CD4-positive, alpha-beta T cell treated with Interleukin-6 for 4 hours (primary cell): ENCODE measurements around the gene EFCAB9.
A peak's percentile ranks its signal among the peaks of the same experiment; 100 is the strongest.

Source experiments
- DNase-seq: peaks from one replicate; pipeline ENCODE4 v3.0.0-alpha.2; 2020; ENCODE audit warnings: mixed read lengths

EFCAB9 gene

DNA sequence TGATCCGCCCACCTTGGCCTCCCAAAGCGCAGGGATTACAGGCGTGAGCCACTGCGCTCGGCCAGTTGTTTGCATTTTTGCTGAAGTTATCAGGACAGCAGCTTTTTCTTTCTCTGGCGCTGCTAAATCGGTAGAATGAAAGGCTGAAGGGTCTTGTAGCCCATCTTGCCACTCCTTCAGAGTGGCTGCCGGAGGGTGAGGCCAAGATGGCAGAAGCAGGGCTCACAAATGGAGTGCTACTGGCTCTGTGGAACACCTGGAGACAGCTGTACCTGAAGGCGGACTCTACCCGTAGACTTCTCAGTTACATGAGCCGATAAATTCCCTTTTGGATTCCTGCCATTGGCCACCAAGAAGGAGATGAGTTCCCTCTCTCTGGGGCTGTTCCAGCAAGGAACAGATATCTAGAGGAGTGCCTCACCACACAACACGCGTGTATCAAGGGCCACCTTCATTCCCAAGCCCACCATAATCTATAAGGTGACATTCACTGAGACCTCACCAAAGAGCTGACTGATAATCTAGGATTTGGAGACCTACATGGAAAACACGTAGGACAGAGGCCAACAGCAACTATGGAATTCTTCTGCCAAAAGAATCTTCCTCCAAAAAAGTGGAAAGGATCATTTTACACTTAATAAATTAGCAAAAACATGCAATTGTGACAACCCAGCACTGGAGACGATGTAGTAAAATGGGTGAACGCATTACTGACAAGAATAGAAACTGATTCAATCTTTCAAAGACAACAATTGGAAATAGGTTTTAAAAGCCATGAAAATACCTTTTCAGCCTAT is 27.7 kb upstream of the EFCAB9 start:
- no peak for DNase-seq

DNA sequence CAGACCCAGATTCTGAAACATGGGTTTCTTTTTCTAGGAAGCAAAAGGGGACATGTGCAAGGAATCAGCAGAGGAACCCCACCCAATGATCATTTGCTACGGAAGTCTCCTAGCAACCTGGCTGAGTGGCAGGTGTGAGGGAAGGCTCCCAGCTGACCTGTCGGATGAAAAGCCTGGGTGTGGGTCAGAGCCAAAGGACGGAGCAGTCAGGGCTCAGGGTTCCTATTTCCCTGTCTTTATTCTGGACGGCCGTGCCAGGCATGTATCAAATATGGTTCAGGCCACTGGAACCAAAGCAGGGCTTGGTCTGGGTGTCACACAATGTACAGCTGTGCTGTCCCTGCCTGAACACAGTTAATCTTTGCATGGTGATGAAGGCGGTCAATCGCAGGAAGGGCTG is 26.1 kb upstream of the EFCAB9 start:
- DNase-seq: no peak

DNA sequence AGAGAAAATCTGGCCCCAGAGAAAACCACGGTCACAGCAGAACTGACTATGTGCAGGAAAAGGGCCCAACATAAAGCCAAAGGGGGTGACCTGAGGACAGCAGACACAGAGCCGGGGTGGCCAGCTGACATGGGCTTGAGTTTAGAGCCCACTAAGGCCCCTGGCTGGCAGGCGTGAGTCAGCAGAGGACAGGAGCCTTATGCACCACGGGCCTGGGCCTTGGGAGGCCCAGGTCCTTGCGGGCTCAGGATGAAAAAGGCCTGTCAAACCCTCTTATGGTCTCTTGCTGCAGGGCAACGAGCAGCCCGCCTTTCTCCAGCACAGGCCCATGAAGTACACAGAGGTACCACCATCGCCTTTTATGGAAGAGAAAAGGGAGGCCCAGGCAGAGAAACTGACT is 25.7 kb upstream of the EFCAB9 start:
- no peak for DNase-seq

DNA sequence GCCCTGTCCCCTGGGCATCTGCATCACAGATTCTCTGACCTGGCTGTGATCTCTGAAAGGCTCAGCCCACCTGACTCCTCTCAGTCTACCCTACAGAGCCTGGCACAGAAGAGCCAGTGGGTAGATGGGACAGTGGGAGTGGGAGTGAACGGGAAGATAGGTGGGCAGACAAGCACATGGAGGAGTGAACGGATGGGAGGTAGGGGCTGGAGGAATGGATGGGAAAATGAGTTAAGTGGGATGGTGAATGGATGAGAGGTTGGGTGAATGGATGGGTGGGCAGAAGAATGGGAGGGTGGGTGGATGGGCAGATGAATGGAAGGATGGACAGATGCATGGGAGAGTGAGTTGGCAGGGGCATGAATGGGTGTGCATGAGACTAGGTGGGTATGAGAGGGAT is 24.8 kb upstream of the EFCAB9 start:
- DNase-seq: no peak

DNA sequence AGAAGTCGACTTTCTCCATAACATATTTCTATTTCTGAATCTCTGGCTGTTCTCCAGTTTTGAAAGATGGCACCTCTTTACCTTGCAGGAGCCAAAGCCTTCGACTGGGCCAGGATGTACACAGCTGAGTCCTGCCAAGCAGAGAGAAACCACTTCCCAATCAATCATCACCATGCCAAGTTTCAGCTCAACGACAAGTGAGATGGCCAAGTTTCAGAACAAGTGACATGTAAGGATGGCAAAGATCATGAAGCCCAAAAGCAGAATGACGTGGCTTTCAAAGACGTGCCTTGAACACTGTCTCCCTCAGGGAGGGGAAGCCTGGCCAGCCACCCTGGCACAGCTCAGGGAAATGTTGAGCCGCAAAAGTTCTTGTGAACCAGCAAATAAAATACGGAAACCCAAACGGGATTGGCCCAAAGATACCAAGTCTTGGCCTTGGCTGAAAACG is 23.7 kb upstream of the EFCAB9 start:
- no peak for DNase-seq

DNA sequence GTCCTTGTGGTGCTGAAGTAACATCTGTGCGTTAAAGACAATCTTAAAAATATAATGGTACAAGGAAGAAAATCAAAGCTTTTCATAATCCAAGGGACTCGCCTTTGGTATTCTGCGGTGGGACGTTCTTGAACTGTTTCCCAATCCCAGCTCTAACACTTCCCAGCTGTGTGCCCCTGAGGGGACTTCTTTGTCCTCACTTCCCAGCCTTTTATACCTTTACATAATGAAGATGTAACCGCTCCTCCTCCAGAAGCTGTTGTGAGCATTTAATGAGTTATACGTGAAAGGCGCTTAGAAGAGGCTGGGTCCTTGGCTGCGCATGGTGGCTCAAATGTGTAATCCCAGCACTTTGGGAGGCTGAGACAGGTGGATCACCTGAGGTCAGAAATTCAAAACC is 22.9 kb upstream of the EFCAB9 start:
- no peak for DNase-seq

DNA sequence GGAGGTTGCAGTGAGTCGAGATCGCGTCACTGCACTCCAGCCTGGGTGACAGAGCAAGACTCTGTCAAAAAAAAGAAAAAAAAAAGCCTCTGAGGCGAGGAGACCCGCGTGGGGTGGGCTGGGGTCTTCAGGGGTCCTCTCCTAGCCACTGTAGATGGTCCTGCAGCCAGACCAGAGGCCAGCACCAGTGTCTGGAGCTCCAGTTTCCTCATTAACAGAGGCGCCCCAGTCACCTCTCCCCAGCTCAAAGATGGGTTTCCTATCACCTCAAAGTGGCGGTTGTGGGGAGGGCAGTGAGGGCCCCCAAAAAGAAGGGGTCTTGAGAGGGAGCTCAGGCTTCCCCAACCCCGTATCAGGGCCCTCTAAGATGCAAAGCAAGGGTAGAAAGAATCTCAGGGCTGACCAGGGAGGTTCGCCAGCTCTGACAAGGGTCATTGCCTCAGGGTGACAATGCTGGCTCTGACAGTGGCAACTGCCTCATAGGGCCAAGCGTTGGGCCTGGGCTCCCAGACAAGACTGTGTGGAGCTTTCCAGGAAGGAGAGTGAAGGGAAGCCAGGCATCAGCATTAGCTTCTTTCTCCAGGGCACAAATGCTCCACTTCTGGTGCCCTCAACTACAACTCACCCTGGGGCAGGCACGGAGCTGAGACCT is 20.9 kb upstream of the EFCAB9 start:
- DNase-seq: no peak

DNA sequence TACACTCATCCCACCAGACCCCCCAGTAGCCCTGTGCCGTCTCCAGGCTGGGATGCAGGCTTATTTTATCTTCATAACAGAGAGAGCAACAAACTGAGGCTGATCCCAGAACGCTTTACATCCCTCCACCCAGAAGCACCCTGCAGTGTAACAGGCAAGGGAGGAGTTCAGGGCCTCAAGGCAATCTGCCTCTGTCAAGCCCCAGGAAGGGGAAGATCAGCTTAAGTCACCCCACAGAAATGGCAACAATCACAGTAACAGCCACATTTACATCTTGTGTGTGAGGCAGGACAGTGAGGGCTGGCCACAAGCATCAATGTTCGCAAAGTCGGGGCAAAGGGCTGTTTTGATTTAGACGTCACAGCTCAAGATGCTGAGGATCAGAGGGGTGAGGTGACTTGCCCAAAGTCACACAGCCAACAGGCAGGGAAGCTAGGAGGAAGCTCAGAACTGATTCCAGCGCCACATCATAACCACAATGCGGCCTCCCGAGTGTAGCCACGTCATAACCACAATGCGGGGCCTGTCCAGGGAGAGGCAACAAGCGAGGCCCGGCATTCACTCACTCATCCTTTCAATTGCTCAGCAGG is 20.3 kb upstream of the EFCAB9 start:
- DNase-seq: peak; percentile 77

DNA sequence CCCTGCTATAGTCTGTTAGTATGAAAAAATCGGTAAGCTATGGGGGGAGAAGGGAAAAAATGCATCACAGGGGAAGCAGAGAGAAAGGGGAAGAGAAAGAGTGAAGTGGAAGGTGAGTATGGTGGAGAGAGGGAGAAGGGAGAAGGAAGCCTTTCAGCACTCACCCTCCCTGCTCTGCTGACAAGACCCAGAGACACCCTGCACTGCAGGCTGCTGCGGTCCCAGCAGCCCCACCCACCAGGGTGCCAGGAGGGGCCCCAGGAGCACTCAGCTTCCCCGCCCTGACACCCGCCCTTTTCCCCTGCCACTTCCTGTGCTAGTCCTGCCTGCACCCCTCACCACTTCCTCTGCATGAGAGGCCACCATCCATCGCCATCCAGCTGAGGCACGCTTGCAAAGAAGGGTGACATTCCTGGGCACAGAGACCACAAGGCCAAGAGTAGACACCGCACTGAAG is 18.7 kb upstream of the EFCAB9 start:
- peak; percentile 95 for DNase-seq

DNA sequence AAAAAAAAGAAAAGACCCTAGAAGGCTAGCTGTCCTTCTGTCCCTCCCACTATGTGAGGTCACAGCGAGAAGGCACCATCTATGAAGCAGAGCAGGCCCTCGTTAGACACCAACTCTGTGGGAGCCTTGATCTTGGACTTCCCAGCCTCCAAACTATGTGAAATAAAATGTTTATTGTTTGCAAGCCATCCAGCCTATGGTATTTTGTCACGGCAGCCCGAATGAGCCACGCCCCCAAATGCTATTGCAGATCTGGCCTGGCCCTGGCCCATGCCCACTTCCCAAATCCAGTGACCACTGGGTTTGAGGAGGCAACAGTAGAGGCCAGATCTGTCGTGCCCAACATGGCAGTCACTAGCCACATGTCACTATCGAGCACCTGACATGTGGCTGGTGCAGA is 16.8 kb upstream of the EFCAB9 start:
- no peak for DNase-seq

DNA sequence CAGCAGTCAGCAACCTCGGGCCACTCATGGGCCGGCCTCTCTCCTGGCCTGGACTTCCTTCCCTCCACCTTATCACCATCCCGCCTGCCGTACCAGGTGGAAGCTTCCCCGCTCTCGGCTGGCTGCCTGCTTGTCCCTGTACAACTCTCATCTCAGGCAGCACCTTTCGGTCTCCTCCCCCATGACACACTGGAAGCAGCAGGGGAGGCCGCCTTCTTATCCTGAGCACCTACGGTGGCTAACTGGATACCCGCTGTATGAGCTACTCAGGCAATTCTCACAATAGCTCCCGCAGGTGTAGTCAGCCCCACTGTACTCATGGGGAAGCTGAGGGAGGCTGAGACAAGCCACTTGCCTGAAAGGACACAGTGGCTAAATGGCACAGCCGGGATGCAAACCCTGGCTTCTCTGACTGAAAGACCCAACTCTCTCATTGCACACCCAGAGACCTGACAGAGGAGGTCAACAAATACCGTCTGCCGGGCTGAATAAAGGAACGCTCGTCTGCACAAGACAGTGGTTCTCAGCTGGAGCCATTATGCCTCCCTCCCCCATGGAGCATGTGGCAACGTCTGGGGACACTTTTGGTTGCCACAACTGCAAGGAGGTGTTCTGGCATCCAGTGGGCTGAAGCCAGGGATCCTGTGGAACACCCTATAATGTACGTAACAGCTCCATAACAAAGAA is 15.5 kb upstream of the EFCAB9 start:
- DNase-seq: peak; percentile 59

DNA sequence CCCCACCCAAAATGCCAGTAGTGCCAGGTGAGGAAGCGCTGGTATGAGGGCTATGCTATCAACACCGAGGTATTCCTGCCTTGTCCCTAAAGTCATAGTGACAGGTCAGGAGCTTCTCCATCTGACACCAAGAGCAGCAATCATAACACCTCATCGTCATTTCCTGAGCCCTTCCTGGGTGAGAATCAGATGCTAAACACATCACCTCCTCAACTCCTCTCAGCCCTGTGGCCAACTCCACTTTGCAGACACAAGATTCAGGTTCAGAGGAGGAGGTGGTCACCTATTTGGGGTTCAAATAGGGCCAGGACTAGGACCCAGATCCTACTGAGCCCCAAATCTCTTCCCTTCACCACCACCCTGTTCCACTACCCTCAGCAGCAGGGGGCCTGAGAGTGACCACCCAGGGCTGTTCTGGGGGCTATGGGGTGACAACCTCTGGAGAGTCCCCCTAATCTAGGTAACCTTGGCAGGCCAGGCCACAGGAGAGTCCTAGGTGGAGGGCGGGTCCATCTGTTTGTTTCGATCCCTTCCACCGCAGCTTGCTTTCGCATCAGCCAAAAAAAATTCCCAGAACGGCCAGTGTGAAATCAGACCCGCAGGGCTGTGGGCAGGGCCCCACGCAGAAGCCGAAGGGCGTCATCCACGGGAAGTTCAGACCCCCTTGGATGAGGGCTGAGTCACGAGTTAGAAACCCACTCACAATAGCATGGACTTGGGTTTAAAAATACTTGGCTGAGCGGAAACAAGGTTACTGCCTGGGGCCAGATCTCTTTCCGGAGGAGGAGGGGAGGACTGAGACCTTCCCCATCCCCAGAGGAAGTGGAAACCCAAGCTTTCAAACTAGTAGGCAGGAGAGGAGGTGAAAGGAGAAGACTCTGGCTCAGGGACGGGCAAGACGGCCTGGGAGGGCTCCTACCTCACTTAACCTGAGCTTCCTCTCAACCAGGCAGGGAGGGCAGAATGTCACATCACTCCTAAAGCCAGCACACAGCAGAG is 14.7 kb upstream of the EFCAB9 start:
- DNase-seq: peak; percentile 58

DNA sequence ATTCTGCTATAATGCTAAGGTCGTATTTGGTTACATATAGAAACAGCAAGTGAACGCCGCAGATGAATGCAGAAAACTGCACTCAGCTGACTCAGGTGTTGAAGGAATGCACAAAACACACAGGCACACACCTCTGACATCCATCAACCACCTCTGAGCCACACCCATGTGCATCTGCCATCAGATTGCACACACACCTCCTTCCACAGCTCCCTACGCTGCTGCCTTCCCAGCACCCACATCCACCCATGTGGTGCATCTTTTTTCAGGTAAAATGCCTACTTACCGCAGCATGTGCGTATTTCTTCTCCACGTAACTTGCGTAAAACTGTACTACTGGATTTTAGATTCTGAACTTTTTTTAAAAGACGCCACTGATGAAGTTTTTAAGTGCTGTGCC is 13.0 kb upstream of the EFCAB9 start:
- DNase-seq: peak; percentile 57

DNA sequence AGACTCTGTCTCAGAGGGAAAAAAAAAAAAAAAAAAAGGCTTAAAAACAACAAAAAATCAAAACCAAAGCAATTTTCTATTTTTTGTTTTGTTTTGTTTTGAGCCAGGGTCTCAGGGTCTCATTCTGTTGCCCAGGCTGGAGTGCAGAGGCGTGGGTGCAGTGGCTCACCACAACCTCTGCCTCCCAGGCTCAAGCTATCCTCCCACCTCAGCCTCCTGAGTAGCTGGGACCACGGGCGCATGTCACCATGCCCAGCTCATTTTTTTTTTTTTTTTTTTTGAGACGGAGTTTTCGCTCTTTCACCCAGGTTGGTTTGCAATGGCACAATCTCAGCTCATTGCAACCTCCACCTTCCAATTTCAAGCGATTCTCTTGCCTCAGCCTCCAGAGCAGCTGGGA is 11.7 kb upstream of the EFCAB9 start:
- DNase-seq: no peak

DNA sequence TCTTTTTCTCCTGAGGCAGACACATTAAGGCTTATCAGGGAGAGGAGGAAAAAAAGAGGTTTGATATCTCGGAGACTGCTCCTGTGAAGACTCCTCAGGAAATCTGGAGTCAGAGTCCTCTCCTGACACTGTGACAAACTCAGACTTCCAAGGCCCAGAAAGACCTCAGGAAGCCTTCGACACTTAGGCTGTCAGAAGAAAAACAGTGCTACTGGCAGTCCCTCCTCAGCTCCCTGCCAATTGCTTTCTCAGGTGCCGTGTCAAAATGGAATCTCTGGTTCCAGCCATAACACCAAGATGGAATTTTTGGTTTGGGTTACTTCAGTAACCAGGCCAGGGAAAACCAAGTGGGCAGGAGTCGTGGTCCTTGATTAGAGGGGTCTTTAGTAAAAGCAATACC is 10.1 kb upstream of the EFCAB9 start:
- DNase-seq: no peak

DNA sequence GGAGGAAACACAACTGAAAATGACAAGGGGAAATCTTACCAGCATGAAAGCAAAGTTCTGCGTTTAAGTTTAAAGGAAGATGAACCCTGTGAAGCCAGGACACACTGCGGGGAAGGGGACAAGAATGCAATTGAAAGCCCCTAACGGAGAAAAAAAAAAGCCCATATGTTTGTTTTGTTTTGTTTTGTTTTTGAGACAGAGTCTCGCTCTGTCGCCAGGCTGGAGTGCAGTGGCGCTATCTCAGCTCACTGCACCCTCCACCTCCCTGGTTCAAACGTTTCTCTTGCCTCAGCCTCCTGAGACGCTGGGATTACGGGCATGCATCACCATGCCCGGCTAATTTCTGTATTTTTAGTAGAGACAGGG is 8.9 kb upstream of the EFCAB9 start:
- peak; percentile 30 for DNase-seq

DNA sequence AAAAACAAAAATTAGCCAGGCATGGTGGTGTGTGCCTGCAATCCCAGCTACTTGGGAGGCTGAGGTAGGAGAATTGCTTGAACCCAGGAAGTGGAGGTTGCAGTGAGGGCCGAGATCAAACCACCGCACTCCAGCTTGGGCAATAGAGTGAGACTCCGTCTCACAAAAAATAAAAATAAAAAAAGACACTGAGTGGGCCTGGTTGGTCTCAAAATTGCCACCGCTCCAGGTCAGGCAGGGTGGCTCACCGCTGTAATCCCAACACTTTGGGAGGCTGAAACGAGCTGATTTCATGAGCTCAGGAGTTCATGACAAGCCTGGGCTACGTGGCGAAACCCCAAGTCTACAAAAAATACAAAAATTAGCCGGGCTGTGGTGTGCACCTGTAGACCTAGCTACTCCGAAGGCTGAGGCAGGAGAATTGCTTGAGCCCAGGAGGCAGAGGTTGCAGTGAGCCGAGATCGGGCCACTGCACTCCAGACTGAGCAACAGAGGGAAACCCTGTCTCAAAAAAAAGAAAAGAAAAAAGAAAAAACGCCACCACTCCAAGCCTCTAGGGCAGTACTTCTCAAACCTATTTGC is 7.8 kb upstream of the EFCAB9 start:
- no peak for DNase-seq

DNA sequence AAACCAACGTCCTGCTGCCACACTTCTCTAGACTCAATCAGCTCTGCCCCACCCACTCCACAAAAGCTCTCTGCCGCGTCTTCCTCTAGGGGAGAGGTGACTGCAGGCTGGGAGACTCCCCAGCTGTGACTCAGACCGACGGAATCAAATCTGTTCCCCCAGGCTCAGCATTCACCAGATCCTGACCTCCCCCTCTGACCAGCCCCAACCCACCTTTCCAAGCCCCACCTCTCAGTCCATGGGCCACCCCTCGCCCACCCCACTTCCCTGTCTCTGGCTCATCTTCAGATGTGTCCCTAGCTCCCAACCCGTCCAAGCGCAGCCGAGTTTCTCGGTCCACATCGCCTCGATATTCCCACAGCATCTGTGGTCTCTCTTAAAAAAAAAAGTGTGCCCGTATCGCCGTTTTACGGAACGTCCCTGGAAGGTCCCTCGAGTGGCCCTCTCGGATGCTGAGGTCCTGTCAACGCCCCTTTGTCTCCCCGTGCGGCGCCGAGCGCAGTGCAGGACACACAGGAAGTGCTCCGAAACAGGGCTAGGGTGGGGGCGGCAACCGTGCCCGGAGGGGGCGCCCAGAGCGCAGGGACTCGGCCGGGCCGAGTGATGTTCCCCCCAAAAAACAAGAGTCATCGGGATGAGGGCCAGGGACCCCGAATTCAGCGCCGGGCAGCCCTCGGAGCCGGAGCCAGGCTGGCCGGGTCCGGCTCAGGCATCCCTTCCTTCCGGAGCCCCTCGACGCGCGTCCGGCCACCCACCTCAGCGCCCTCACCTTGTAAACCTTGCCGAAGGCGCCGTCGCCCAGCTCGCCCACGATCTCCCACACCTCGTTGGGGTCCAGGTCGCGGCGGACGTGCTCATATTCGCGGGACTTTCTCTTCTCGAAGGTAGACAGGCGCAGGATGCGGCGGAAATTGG is 6.6 kb upstream of the EFCAB9 start:
- peak; percentile 77 for DNase-seq

DNA sequence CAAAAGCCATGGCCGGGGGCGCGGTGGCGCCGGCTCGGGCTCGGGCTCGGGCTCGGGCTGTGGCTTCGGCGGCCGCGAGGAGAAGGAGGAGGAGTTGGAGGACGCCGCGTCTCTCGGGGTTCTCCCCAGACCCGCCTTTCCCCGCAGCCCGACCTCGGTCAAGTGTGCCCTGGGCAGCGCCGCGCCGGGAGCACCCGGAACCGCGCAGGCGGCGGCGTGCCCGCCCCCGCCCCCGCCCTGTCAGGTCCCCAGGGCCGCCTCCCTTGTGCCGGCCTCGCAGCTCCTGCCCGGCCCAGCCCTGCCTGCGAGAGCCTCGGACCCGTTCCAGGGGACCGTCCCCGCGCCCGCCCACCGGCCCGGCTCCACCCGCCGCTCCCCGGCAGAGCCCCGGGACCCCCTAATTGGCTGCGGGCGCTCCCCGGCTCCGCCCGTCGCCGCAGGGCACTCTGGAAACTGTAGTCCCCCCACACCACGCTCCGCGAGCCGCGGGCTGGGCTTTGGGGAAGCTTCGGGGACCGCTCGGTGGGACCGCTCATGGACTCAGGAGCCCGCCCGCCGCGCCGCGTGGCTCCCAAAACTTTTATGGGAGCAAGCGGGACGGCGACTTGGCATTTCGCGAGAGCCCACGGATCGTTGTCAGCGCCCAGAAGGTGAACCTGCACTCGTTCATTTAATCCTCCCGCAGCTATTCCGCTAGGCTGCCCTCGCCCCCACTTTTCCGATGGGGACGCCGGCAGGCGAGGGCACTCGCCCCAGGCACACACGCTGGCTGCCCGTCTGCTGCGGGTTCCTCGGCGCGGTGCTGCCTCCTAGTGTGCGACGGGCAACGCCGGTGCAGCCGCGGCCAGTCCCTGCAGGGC is 5.7 kb upstream of the EFCAB9 start, which contains the start of gene STK10:
TSS of gene STK10 (minus strand) at position 192 of the 860 bp plus-strand sequence. CDS start at position 10, 182 bp downstream.
- peak; percentile 93 for DNase-seq
